SU-DHL-6 (cell line): Measurements from ENCODE around the gene PTPRN2.

ENCODE experiments used
- CTCF ChIP-seq: fragments of 200-600 bp; sonication (generic); IDR thresholded peaks from one replicate; pipeline ENCODE4 v1.5.1; 2017; ENCODE audit warnings: antibody characterized with exemption, mild to moderate bottlenecking, low read length, moderate library complexity; ENCODE audit not compliant: insufficient read depth, poor library complexity, severe bottlenecking
- EZH2phosphoT487 ChIP-seq: fragments of 200-600 bp; sonication (generic), shearing (Covaris generic); conservative IDR thresholded peaks from 2 replicates; pipeline ENCODE4 v1.6.1; 2018; ENCODE audit warnings: mild to moderate bottlenecking, antibody characterized with exemption, low read length, moderate library complexity, mixed read lengths

DNA sequence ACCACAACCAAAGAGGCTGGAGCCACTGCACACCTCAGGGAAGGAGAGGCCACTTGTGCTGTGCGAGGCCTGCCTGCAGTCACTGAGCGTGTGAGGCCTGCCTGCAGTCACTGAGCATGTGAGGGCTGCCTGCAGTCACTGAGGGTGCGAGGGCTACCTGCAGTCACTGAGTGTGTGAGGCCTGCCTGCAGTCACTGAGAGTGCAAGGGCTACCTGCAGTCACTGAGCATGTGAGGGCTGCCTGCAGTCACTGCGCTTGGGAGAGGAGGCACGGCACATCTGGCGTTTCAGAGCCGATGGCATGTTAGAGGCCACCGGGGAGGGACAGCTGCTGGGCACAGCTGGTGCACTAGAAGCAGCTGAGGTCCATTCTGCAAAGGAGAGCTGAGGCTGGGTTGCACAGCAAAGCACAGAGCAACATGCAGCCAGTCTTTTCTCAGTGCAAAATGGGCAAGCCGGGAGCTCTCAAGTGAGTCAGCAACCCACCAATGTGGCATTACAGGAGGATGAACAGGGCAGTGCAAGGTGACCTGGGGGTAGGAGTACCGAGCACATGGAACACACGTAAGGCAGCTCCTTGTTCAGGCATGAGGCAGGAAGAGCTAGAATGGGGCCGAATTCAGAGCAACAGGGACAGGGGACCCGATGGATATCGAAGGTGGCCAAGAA lies 540.1 kb downstream of the PTPRN2 start:
- TF ChIP-seq CTCF, result no peak
- TF ChIP-seq EZH2phosphoT487, result no peak
